OCI-LY3 (cell line): Measurements from ENCODE around the gene TACC2.

ENCODE experiments used
- H2AFZ ChIP-seq: fragments of 200-600, 300-600 bp; shearing (Covaris generic); 2 replicates; pipeline ENCODE4 v1.6.0; 2014; ENCODE audit warnings: antibody characterized with exemption, low read depth, low read length
- H3K27ac ChIP-seq: fragments of 200-600, 300-600 bp; sonication (generic); 2 replicates; pipeline ENCODE4 v1.5.1; 2014; ENCODE audit warnings: mild to moderate bottlenecking, low read length, moderate library complexity, mixed read lengths
- H3K27me3 ChIP-seq: fragments of 200-600, 300-600 bp; sonication (generic); 2 replicates; pipeline ENCODE4 v1.6.1; 2014; ENCODE audit warnings: low read depth, low read length, mixed read lengths
- H3K36me3 ChIP-seq: fragments of 200-600, 300-600 bp; sonication (generic); replicated peaks from 2 replicates; pipeline ENCODE3; 2014; ENCODE audit warnings: low read depth, low read length, mixed read lengths
- H3K4me1 ChIP-seq: fragments of 300-600, 200-600 bp; sonication (generic); 2 replicates; pipeline ENCODE4 v1.6.1; 2014; ENCODE audit warnings: low read length, mixed read lengths
- H3K4me2 ChIP-seq: fragments of 200-600, 300-600 bp; sonication (generic); 2 replicates; pipeline ENCODE4 v1.6.1; 2014; ENCODE audit warnings: low read length, mixed read lengths
- H3K4me3 ChIP-seq: fragments of 300-600, 200-600 bp; sonication (generic); 2 replicates; pipeline ENCODE4 v1.5.1; 2014; ENCODE audit warnings: antibody characterized with exemption, mild to moderate bottlenecking, low read length, moderate library complexity
- H3K79me2 ChIP-seq: fragments of 300-600, 200-600 bp; shearing (Covaris generic); 2 replicates; pipeline ENCODE4 v1.6.1; 2014; ENCODE audit warnings: mild to moderate bottlenecking, low read length, mixed read lengths
- H3K9ac ChIP-seq: fragments of 300-600, 200-600 bp; shearing (Covaris generic); 2 replicates; pipeline ENCODE4 v1.6.0; 2014; ENCODE audit warnings: mild to moderate bottlenecking, low read length, moderate library complexity
- H3K9me3 ChIP-seq: fragments of 200-600, 300-600 bp; shearing (Covaris generic); 2 replicates; pipeline ENCODE4 v1.6.1; 2014; ENCODE audit warnings: low read length, mixed read lengths; ENCODE audit not compliant: insufficient read depth
- H4K20me1 ChIP-seq: fragments of 200-600, 300-600 bp; sonication (generic); 2 replicates; pipeline ENCODE4 v1.6.1; 2016; ENCODE audit warnings: low read length, mixed read lengths; ENCODE audit not compliant: insufficient read depth
- EZH2phosphoT487 ChIP-seq: fragments of 200-600 bp; shearing (Covaris generic); IDR thresholded peaks from 2 replicates; pipeline ENCODE4 v1.6.1; 2018; ENCODE audit warnings: antibody characterized with exemption, mixed run types, low read depth
- TF ChIP-seq, protein P1 (sequence below): fragments of 200-600, 300-600 bp; sonication (generic); IDR thresholded peaks from 2 replicates; pipeline ENCODE4 v1.5.1; 2014; ENCODE audit warnings: antibody characterized with exemption, low read length, low read depth

Gene TACC2

GRCh38 chr10:122240401-122240800 lies 251.4 kb downstream of the TACC2 start:
- Histone ChIP-seq H3K4me1 (no peaks in the 10 kb centered on the region), H2AFZ (no peak overlapping the region), H3K4me2 (no peak overlapping the region), H3K36me3 (no peaks in the 10 kb centered on the region), H4K20me1 (no peaks in the 10 kb centered on the region), H3K27me3 (peaks cover 4% of the 10 kb centered on the region; the same call in 1 of the 2 replicates), H3K27ac (no peak overlapping the region), H3K9me3 (no peaks in the 10 kb centered on the region), H3K4me3 (no peak overlapping the region), H3K9ac (no peak overlapping the region), H3K79me2 (no peaks in the 10 kb centered on the region)
- no peak for TF ChIP-seq EZH2phosphoT487
- TF ChIP-seq, protein P1, sequence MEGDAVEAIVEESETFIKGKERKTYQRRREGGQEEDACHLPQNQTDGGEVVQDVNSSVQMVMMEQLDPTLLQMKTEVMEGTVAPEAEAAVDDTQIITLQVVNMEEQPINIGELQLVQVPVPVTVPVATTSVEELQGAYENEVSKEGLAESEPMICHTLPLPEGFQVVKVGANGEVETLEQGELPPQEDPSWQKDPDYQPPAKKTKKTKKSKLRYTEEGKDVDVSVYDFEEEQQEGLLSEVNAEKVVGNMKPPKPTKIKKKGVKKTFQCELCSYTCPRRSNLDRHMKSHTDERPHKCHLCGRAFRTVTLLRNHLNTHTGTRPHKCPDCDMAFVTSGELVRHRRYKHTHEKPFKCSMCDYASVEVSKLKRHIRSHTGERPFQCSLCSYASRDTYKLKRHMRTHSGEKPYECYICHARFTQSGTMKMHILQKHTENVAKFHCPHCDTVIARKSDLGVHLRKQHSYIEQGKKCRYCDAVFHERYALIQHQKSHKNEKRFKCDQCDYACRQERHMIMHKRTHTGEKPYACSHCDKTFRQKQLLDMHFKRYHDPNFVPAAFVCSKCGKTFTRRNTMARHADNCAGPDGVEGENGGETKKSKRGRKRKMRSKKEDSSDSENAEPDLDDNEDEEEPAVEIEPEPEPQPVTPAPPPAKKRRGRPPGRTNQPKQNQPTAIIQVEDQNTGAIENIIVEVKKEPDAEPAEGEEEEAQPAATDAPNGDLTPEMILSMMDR: no peak

DNA sequence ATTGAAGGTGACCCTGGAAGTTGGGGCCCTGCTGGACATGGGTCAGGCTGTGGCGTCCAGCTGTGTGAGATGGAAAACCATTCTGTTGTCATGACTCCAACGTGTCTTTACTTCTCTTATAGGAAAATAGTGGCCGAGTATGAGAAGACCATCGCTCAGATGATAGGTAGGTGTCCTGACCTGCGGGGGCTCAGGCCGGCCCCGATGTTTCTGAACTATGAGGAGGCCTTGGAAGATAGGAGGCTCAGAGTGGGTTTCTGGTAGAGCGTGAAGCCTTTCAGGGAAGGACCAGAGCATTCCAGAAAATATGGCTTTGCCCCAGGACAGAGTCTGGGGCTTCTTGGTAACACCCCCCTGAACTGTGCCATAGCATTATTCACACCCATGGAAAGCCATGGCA lies 252.9 kb downstream of the TACC2 start:
- Histone ChIP-seq H4K20me1 (no peaks in the 10 kb centered on the region), H3K27ac (no peak overlapping the region), H3K27me3 (peaks cover 4% of the 10 kb centered on the region; the same call in 1 of the 2 replicates), H3K4me1 (no peaks in the 10 kb centered on the region), H3K9ac (no peak overlapping the region), H3K79me2 (no peaks in the 10 kb centered on the region), H2AFZ (no peak overlapping the region), H3K9me3 (no peaks in the 10 kb centered on the region), H3K36me3 (no peaks in the 10 kb centered on the region), H3K4me3 (no peak overlapping the region), H3K4me2 (no peak overlapping the region)
- TF ChIP-seq EZH2phosphoT487: no peak
- TF ChIP-seq, protein P1: no peak

DNA sequence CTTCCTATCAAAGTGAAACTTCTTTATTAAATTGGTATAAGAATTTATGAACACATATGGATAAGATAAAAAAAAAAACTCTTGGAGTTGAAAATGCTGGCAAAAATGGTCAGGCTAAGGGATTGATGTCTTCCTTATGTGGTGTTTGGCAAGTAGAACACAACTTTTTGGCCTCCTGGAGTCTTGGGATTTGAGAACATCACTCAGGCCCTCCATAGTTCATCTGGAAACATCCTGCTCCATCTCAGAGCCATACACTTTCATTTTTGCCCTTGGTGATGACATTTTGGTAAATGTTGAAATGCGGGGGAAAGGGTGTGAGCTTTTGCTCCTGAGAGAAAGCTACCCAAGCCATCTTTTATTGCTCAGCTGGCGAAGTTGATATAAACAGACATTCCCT lies 254.6 kb downstream of the TACC2 start:
- Histone ChIP-seq H3K27ac (no peak overlapping the region), H3K4me2 (no peak overlapping the region), H3K79me2 (no peaks in the 10 kb centered on the region), H2AFZ (no peak overlapping the region), H3K4me1 (no peaks in the 10 kb centered on the region), H4K20me1 (no peaks in the 10 kb centered on the region), H3K4me3 (no peak overlapping the region), H3K9me3 (no peaks in the 10 kb centered on the region), H3K9ac (no peak overlapping the region), H3K36me3 (no peaks in the 10 kb centered on the region), H3K27me3 (peaks cover 4% of the 10 kb centered on the region; the same call in 1 of the 2 replicates)
- TF ChIP-seq, protein P1: no peak
- TF ChIP-seq EZH2phosphoT487: no peak

GRCh38 chr10:122244001-122244975 lies 255.3 kb downstream of the TACC2 start:
- Histone ChIP-seq H4K20me1 (no peaks in the 10 kb centered on the region), H3K9ac (no peak overlapping the region), H3K79me2 (no peaks in the 10 kb centered on the region), H3K4me3 (no peak overlapping the region), H3K4me2 (no peak overlapping the region), H3K4me1 (no peaks in the 10 kb centered on the region), H2AFZ (no peak overlapping the region), H3K27ac (no peak overlapping the region), H3K36me3 (no peaks in the 10 kb centered on the region), H3K27me3 (peaks cover 4% of the 10 kb centered on the region; the same call in 1 of the 2 replicates), H3K9me3 (no peaks in the 10 kb centered on the region)
- no peak for TF ChIP-seq EZH2phosphoT487
- TF ChIP-seq, protein P1: no peak
